Measurements from ENCODE around the gene CYB5RL. TPM values are rescaled to one million over a fixed set of nuclear protein-coding genes. Genes with fewer than 3 reads are reported as not detected.

Gene CYB5RL
- total and polyA plus RNA-seq, 2 experiments from 2014 or later, result 4.5 to 7.5 TPM

GRCh38 chr1:54223441-54224202, 23.8 kb upstream of the CYB5RL start:
- H3K79me2 ChIP-seq, result no peaks in the 10 kb centered on the region
- no peak overlapping the region for H2AFZ ChIP-seq
- no peaks in the 10 kb centered on the region for H3K9me3 ChIP-seq (ENCODE audit: low read depth)
- H4K20me1 ChIP-seq (ENCODE audit: insufficient read depth, poor library complexity, severe bottlenecking), result peaks cover 2% of the 10 kb centered on the region
- no peak overlapping the region for H3K4me2 ChIP-seq
- H3K27me3 ChIP-seq, result no peaks in the 10 kb centered on the region
- no peaks in the 10 kb centered on the region for H3K36me3 ChIP-seq (replicated peaks; ENCODE audit: insufficient read depth, low read depth)
- no peaks in the 10 kb centered on the region for H3K9me2 ChIP-seq (replicated peaks; ENCODE audit: insufficient read depth)
- H3K4me1 ChIP-seq (ENCODE audit: insufficient read depth), result peaks cover 5% of the 10 kb centered on the region
- no peak overlapping the region for H3K4me3 ChIP-seq
- DNase-seq (ENCODE audit: low spot score), result no peak
- no peak overlapping the region for H3K27ac ChIP-seq
- WGBS (ENCODE audit: low lambda C conversion rate, missing lambda C conversion rate), result 93% methylated on average over 16 of the region's 16 CpGs
- TF ChIP-seq EZH2 (IDR thresholded peaks at IDR 0.05; ENCODE audit: borderline replicate concordance) (no peak), EZH2phosphoT487 (IDR thresholded peaks at IDR 0.05; ENCODE audit: low read depth, severe bottlenecking, unreplicated experiment) (no peak), CTCF (IDR thresholded peaks at IDR 0.05; ENCODE audit: poor library complexity) (no peak)

GRCh38 chr1:54222711-54223110, 22.9 kb upstream of the CYB5RL start:
- no peak overlapping the region for H3K4me3 ChIP-seq
- 90% methylated on average over 6 of the region's 6 CpGs for whole genome bisulfite sequencing (ENCODE audit: low lambda C conversion rate, missing lambda C conversion rate)
- H3K27me3 ChIP-seq, result no peaks in the 10 kb centered on the region
- TF ChIP-seq CTCF (IDR thresholded peaks at IDR 0.05; ENCODE audit: poor library complexity) (no peak), EZH2 (IDR thresholded peaks at IDR 0.05; ENCODE audit: borderline replicate concordance) (no peak), EZH2phosphoT487 (IDR thresholded peaks at IDR 0.05; ENCODE audit: low read depth, severe bottlenecking, unreplicated experiment) (no peak)
- no peak for DNase-seq (ENCODE audit: low spot score)
- no peaks in the 10 kb centered on the region for H3K36me3 ChIP-seq (replicated peaks; ENCODE audit: insufficient read depth, low read depth)
- no peaks in the 10 kb centered on the region for H3K9me2 ChIP-seq (replicated peaks; ENCODE audit: insufficient read depth)
- no peak overlapping the region for H3K4me2 ChIP-seq
- no peak overlapping the region for H2AFZ ChIP-seq
- no peaks in the 10 kb centered on the region for H3K9me3 ChIP-seq (ENCODE audit: low read depth)
- no peaks in the 10 kb centered on the region for H3K79me2 ChIP-seq
- H4K20me1 ChIP-seq (ENCODE audit: insufficient read depth, poor library complexity, severe bottlenecking), result peaks cover 2% of the 10 kb centered on the region
- no peak overlapping the region for H3K27ac ChIP-seq
- peaks cover 5% of the 10 kb centered on the region for H3K4me1 ChIP-seq (ENCODE audit: insufficient read depth)

- no peaks in the 10 kb centered on the region for H3K27me3 ChIP-seq
- no peaks in the 10 kb centered on the region for H3K79me2 ChIP-seq
- H3K9me3 ChIP-seq (ENCODE audit: low read depth), result no peaks in the 10 kb centered on the region
- no peak for TF ChIP-seq EZH2phosphoT487 (IDR thresholded peaks at IDR 0.05; ENCODE audit: low read depth, severe bottlenecking, unreplicated experiment)
- no peak for TF ChIP-seq CTCF (IDR thresholded peaks at IDR 0.05; ENCODE audit: poor library complexity)
- TF ChIP-seq EZH2 (IDR thresholded peaks at IDR 0.05; ENCODE audit: borderline replicate concordance), result no peak
- no peak overlapping the region for H3K27ac ChIP-seq
- no peaks in the 10 kb centered on the region for H3K36me3 ChIP-seq (replicated peaks; ENCODE audit: insufficient read depth, low read depth)
- H4K20me1 ChIP-seq (ENCODE audit: insufficient read depth, poor library complexity, severe bottlenecking), result peaks cover 2% of the 10 kb centered on the region
- 91% methylated on average over 7 of the region's 7 CpGs for WGBS (ENCODE audit: low lambda C conversion rate, missing lambda C conversion rate)
- DNase-seq (ENCODE audit: low spot score), result no peak
- no peaks in the 10 kb centered on the region for H3K9me2 ChIP-seq (replicated peaks; ENCODE audit: insufficient read depth)
- H2AFZ ChIP-seq, result no peak overlapping the region
- no peak overlapping the region for H3K4me2 ChIP-seq
- H3K4me1 ChIP-seq (ENCODE audit: insufficient read depth), result peaks cover 5% of the 10 kb centered on the region
- H3K4me3 ChIP-seq, result no peak overlapping the region
These were observed 22.1 kb upstream of the CYB5RL start for GRCh38 chr1:54221867-54222484.
